ENCODE data around the gene DISC1.

The DISC1 gene

GRCh38 chr1:231860221-231861088, 233.9 kb downstream of the DISC1 start:
- no peak for DNase-seq (ENCODE audit: low read depth)

- DNase-seq (ENCODE audit: low read depth): peak; percentile 28
Measured at GRCh38 chr1:231861541-231862481, 235.2 kb downstream of the DISC1 start.

GRCh38 chr1:231862611-231863010, 236.0 kb downstream of the DISC1 start:
- no peak for DNase-seq (ENCODE audit: low read depth)

GRCh38 chr1:231865331-231865730, 238.7 kb downstream of the DISC1 start:
- no peak for DNase-seq (ENCODE audit: low read depth)

- peak; percentile 21 for DNase-seq (ENCODE audit: low read depth)
Measured at GRCh38 chr1:231866392-231867331, 240.1 kb downstream of the DISC1 start.

- no peak for DNase-seq (ENCODE audit: low read depth)
Measured at GRCh38 chr1:231867607-231868006, 241.0 kb downstream of the DISC1 start.

GRCh38 chr1:231869364-231869763, 242.8 kb downstream of the DISC1 start:
- DNase-seq (ENCODE audit: low read depth): no peak

GRCh38 chr1:231871471-231871870, 244.9 kb downstream of the DISC1 start:
- DNase-seq (ENCODE audit: low read depth): no peak

GRCh38 chr1:231871878-231872277, 245.3 kb downstream of the DISC1 start:
- DNase-seq (ENCODE audit: low read depth): no peak

- peak; percentile 7 for DNase-seq (ENCODE audit: low read depth)
Measured at GRCh38 chr1:231872461-231872910, 245.9 kb downstream of the DISC1 start.

- DNase-seq (ENCODE audit: low read depth): no peak
Measured at GRCh38 chr1:231878737-231879136, 252.1 kb downstream of the DISC1 start.

- no peak for DNase-seq (ENCODE audit: low read depth)
Measured at GRCh38 chr1:231879296-231879695, 252.7 kb downstream of the DISC1 start.

GRCh38 chr1:231882333-231882732, 255.7 kb downstream of the DISC1 start:
- no peak for DNase-seq (ENCODE audit: low read depth)

- no peak for DNase-seq (ENCODE audit: low read depth)
Measured at GRCh38 chr1:231882790-231883189, 256.2 kb downstream of the DISC1 start.

- DNase-seq (ENCODE audit: low read depth): no peak
Measured at GRCh38 chr1:231883382-231883781, 256.8 kb downstream of the DISC1 start.

GRCh38 chr1:231885209-231885854, 258.7 kb downstream of the DISC1 start:
- no peak for DNase-seq (ENCODE audit: low read depth)

GRCh38 chr1:231887166-231887565, 260.6 kb downstream of the DISC1 start:
- no peak for DNase-seq (ENCODE audit: low read depth)

GRCh38 chr1:231887866-231888265, 261.3 kb downstream of the DISC1 start:
- DNase-seq (ENCODE audit: low read depth): no peak

- DNase-seq (ENCODE audit: low read depth): no peak
Measured at GRCh38 chr1:231890791-231891190, 264.2 kb downstream of the DISC1 start.

GRCh38 chr1:231893400-231894102, 267.0 kb downstream of the DISC1 start:
- DNase-seq (ENCODE audit: low read depth): no peak

Measured in stromal cell of bone marrow (primary cell).